ENCODE data around the gene LCE7A. TPM values are rescaled to one million over a fixed set of nuclear protein-coding genes. Genes with fewer than 3 reads are reported as not detected.

Gene LCE7A
- total RNA-seq, 1 experiment from 2014 or later: not detected

- no peak within 1 kb of the TSS for H3K27ac Mint-ChIP-seq
- CTCF ChIA-PET: no interaction called here
- H3K9me3 Mint-ChIP-seq: peaks cover 75% of the 10 kb centered on the region
- peaks cover 57% of the 10 kb centered on the region for H3K36me3 Mint-ChIP-seq
- no peaks in the 10 kb centered on the region for H3K4me1 Mint-ChIP-seq
- peaks cover 7% of the 10 kb centered on the region for H3K27me3 Mint-ChIP-seq (ENCODE audit: low read depth)
- POLR2A ChIA-PET: no interaction called here
- DNase-seq (ENCODE audit: low spot score) (no peak), ATAC-seq (no peak)
- H3K4me3 Mint-ChIP-seq: no peak within 1 kb of the TSS
- no peak for TF ChIP-seq IRF1 (CRISPR knock-in tag; IDR thresholded peaks at IDR 0.05)
- TF ChIP-seq ZNF425 (CRISPR knock-in tag; conservative IDR thresholded peaks at IDR 0.05): no peak
- no peak for TF ChIP-seq CBFB (CRISPR knock-in tag; IDR thresholded peaks at IDR 0.05; ENCODE audit: low read depth)
- TF ChIP-seq MYBL2 (CRISPR knock-in tag; IDR thresholded peaks at IDR 0.05): no peak
- no peak for TF ChIP-seq NFYB (CRISPR knock-in tag; conservative IDR thresholded peaks at IDR 0.05; ENCODE audit: low read depth)
- no peak for TF ChIP-seq ZMAT4 (CRISPR knock-in tag; IDR thresholded peaks at IDR 0.05)
- no peak for TF ChIP-seq SMAD4 (CRISPR knock-in tag; IDR thresholded peaks at IDR 0.05)
- no peak for TF ChIP-seq SMAD3 (CRISPR knock-in tag; IDR thresholded peaks at IDR 0.05; ENCODE audit: borderline replicate concordance)
- no peak for TF ChIP-seq PRDM15 (CRISPR knock-in tag; IDR thresholded peaks at IDR 0.05)
- TF ChIP-seq JUN (CRISPR knock-in tag; IDR thresholded peaks at IDR 0.05): no peak
- TF ChIP-seq FOXP1 (CRISPR knock-in tag; IDR thresholded peaks at IDR 0.05; ENCODE audit: borderline replicate concordance): no peak
Measured at GRCh38 chr1:152827173-152827572, 32.6 kb upstream of the LCE7A start, which contains the start of gene LCE1A. TSS of gene LCE1A (plus strand) at chr1:152827473. CDS start at chr1:152827473, 0 bp downstream.

- DNase-seq (ENCODE audit: low spot score): no peak
- H3K9me3 Mint-ChIP-seq: peaks cover 64% of the 10 kb centered on the region
- peaks cover 57% of the 10 kb centered on the region for H3K36me3 Mint-ChIP-seq
- no peaks in the 10 kb centered on the region for H3K4me1 Mint-ChIP-seq
- H3K27me3 Mint-ChIP-seq (ENCODE audit: low read depth): peaks cover 4% of the 10 kb centered on the region; the same call in 1 of the 2 replicates
- H3K4me3 Mint-ChIP-seq: no peak overlapping the region
- POLR2A ChIA-PET: no interaction called here
- CTCF ChIA-PET: no interaction called here
- no peak for ATAC-seq
- no peak overlapping the region for H3K27ac Mint-ChIP-seq
- no peak for TF ChIP-seq GTF2I (CRISPR knock-in tag; conservative IDR thresholded peaks at IDR 0.05)
- TF ChIP-seq NFE2L1 (CRISPR knock-in tag; IDR thresholded peaks at IDR 0.05): no peak
- no peak for TF ChIP-seq ATF1 (CRISPR knock-in tag; IDR thresholded peaks at IDR 0.05)
- TF ChIP-seq FOXK1 (CRISPR knock-in tag; IDR thresholded peaks at IDR 0.05): no peak
- TF ChIP-seq E2F5 (CRISPR knock-in tag; IDR thresholded peaks at IDR 0.05): no peak
- TF ChIP-seq AR (CRISPR knock-in tag; IDR thresholded peaks at IDR 0.05): no peak
- TF ChIP-seq ZNF512 (CRISPR knock-in tag; IDR thresholded peaks at IDR 0.05; ENCODE audit: borderline replicate concordance): no peak
- TF ChIP-seq CTCF (IDR thresholded peaks at IDR 0.05): no peak
- TF ChIP-seq FOXJ3 (CRISPR knock-in tag; IDR thresholded peaks at IDR 0.05; ENCODE audit: borderline replicate concordance): no peak
- no peak for TF ChIP-seq ZNF121 (CRISPR knock-in tag; IDR thresholded peaks at IDR 0.05)
- TF ChIP-seq SOX15 (CRISPR knock-in tag; IDR thresholded peaks at IDR 0.05): no peak
Measured at GRCh38 chr1:152836870-152837269, 22.9 kb upstream of the LCE7A start.

Measured in WTC11 (cell line).